Nephron progenitor cell (in vitro differentiated cells): ENCODE results near the gene TPSAB1.

Experiments used
- DNase-seq: peaks from one replicate; pipeline ENCODE4 v3.0.0; 2021
- H3K27ac Mint-ChIP-seq: 2 replicates; pipeline ENCODE4 v1.8.0; 2021; ENCODE audit warnings: mild to moderate bottlenecking, moderate library complexity, mixed read lengths
- H3K27me3 Mint-ChIP-seq: 2 replicates; pipeline ENCODE4 v1.8.0; 2021; ENCODE audit warnings: mild to moderate bottlenecking, low read depth, mixed read lengths; ENCODE audit not compliant: poor library complexity
- H3K36me3 Mint-ChIP-seq: 2 replicates; pipeline ENCODE4 v1.8.0; 2021; ENCODE audit warnings: low read depth, mixed read lengths
- H3K4me1 Mint-ChIP-seq: 2 replicates; pipeline ENCODE4 v1.8.0; 2021; ENCODE audit warnings: mixed read lengths
- H3K4me3 Mint-ChIP-seq: 2 replicates; pipeline ENCODE4 v1.8.0; 2021; ENCODE audit warnings: mild to moderate bottlenecking, moderate library complexity, mixed read lengths
- H3K9me3 Mint-ChIP-seq: 2 replicates; pipeline ENCODE4 v1.8.0; 2021; ENCODE audit warnings: mild to moderate bottlenecking, moderate library complexity, mixed read lengths
- TF ChIP-seq, protein P1 (sequence below): fragments of 200-600 bp; sonication (generic); IDR thresholded peaks from 2 replicates; pipeline ENCODE4 v1.5.0; 2021; ENCODE audit warnings: antibody characterized with exemption

The TPSAB1 gene

DNA sequence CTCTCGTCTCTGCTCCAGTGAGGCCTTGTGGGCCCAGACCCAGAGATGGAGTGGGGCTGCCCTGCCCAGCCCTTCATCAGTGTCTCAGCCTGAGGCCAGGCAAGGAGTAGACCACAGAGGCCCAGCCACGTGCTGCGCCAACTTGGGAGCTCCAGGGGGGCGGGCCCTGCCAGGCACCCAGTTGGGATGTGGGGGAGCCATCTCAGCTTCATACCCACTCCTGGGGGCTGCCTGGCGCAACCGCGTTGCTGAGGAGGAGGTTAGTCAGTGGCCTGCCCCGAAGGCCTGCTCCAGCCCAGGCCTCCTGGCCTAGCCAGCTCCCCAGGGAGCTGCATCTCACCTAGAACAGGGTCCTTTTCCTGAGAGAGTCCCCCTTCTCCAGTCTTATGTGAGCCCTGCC lies 27.3 kb upstream of the TPSAB1 start:
- H3K27me3 Mint-ChIP-seq: no peaks in the 10 kb centered on the region
- H3K36me3 Mint-ChIP-seq: no peaks in the 10 kb centered on the region
- H3K27ac Mint-ChIP-seq: no peak overlapping the region
- H3K9me3 Mint-ChIP-seq: no peaks in the 10 kb centered on the region
- DNase-seq: no peak
- H3K4me3 Mint-ChIP-seq: no peak overlapping the region
- no peaks in the 10 kb centered on the region for H3K4me1 Mint-ChIP-seq
- TF ChIP-seq, protein P1, sequence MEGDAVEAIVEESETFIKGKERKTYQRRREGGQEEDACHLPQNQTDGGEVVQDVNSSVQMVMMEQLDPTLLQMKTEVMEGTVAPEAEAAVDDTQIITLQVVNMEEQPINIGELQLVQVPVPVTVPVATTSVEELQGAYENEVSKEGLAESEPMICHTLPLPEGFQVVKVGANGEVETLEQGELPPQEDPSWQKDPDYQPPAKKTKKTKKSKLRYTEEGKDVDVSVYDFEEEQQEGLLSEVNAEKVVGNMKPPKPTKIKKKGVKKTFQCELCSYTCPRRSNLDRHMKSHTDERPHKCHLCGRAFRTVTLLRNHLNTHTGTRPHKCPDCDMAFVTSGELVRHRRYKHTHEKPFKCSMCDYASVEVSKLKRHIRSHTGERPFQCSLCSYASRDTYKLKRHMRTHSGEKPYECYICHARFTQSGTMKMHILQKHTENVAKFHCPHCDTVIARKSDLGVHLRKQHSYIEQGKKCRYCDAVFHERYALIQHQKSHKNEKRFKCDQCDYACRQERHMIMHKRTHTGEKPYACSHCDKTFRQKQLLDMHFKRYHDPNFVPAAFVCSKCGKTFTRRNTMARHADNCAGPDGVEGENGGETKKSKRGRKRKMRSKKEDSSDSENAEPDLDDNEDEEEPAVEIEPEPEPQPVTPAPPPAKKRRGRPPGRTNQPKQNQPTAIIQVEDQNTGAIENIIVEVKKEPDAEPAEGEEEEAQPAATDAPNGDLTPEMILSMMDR: no peak

- H3K36me3 Mint-ChIP-seq: no peaks in the 10 kb centered on the region
- DNase-seq: no peak
- TF ChIP-seq, protein P1: no peak
- no peak overlapping the region for H3K27ac Mint-ChIP-seq
- H3K9me3 Mint-ChIP-seq: no peaks in the 10 kb centered on the region
- no peaks in the 10 kb centered on the region for H3K27me3 Mint-ChIP-seq
- H3K4me3 Mint-ChIP-seq: no peak overlapping the region
- no peaks in the 10 kb centered on the region for H3K4me1 Mint-ChIP-seq
These were observed 26.6 kb upstream of the TPSAB1 start for GRCh38 chr16:1213796-1214372.

DNA sequence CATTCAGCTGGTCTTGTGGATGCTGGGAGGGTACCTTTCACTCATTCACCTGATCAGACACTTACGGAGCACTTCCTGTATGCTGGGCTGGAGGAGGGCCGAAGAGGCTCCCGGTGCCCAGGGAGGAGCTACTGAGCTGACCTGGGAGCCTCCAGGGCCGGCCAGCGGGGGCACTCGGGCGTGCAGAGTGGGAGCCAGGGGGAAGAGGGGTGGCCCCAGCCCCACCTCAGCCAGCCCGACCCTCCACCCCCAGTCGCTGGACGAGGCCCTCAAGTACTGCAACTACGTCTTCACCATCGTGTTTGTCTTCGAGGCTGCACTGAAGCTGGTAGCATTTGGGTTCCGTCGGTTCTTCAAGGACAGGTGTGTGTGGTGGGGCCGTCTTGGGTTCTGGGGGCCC lies 25.8 kb upstream of the TPSAB1 start:
- Mint-ChIP-seq H3K9me3 (no peaks in the 10 kb centered on the region), H3K36me3 (no peaks in the 10 kb centered on the region), H3K4me3 (no peak overlapping the region), H3K27me3 (no peaks in the 10 kb centered on the region), H3K4me1 (no peaks in the 10 kb centered on the region), H3K27ac (no peak overlapping the region)
- DNase-seq: no peak
- TF ChIP-seq, protein P1: no peak

DNA sequence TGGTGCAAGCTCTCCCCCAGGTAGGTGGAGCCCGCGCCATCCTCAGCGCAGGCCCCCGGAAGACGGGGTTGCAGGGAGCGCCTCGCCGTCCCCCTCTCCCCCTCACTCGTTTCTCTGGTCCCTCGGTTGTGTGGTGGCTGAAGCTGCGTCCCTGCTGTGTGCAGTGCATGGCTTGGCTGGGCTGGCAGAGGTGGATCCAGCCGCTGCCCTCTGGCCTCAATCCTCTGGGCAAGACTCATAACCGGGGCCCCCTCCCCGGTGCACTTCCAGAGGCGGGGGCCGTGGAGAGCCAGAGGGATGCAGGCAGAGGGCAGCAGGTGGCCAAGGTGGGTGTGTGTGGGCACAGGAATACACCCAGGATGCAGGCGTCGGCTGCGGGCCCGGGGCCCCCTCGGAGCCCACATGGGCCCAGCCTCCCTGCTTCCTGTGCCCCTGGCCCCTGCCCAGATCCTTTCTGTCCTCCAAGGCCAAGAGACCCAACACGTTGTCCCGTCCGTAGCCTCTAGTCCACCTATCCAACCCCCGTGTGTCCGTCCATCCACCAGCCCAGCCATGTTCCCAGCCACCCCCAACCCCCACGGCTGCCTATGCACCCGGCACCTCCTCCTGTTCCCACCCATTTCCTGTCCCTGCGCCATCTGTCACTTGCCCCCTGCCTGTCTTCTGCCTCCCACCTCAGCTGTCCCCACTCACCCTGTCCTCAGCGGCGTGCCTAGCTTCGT lies 24.8 kb upstream of the TPSAB1 start:
- Mint-ChIP-seq H3K27me3 (no peaks in the 10 kb centered on the region), H3K4me3 (no peak overlapping the region), H3K36me3 (no peaks in the 10 kb centered on the region), H3K27ac (no peak overlapping the region), H3K4me1 (no peaks in the 10 kb centered on the region), H3K9me3 (no peaks in the 10 kb centered on the region)
- TF ChIP-seq, protein P1: no peak
- DNase-seq: no peak

DNA sequence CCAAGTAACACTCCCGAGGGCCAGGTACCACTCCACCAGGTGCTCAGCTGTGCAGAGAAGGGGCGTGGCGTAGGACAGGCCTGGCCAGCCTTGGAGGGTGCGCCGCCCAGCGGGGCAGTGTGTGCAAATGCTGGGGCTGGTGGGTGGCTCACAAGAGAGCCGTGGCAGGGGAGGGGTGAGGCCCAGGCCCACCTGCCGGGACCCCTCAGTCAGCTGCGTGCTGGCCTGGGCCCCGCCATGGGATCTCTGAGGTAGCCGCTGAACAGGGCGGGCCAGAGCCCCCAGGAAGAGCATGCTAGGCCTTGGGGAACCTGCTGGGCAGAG lies 24.2 kb upstream of the TPSAB1 start:
- Mint-ChIP-seq H3K27ac (no peak overlapping the region), H3K4me1 (no peaks in the 10 kb centered on the region), H3K27me3 (no peaks in the 10 kb centered on the region), H3K36me3 (peaks cover under 1% of the 10 kb centered on the region), H3K4me3 (no peak overlapping the region), H3K9me3 (no peaks in the 10 kb centered on the region)
- TF ChIP-seq, protein P1: no peak
- DNase-seq: no peak
